NB4 (cell line): ENCODE data around the gene HFE.
"Not testable (repeated sequence)": the region's sequence is repeated elsewhere in the genome, so short reads cannot be mapped to it uniquely, and the experiment has no call there.

ENCODE experiments used
- DNase-seq: peaks from one replicate; pipeline ENCODE4 v3.0.0; 2010; ENCODE audit warnings: low read depth
- H3K4me3 ChIP-seq: one replicate; pipeline ENCODE4 v1.5.1; 2011; ENCODE audit warnings: mild to moderate bottlenecking, low read depth, low read length, moderate library complexity
- CTCF ChIP-seq: IDR thresholded peaks from one replicate; pipeline ENCODE4 v1.5.1; 2012; ENCODE audit warnings: low read depth, low read length
- MAX ChIP-seq: IDR thresholded peaks from 2 replicates; pipeline ENCODE4 v1.6.1; 2011; ENCODE audit warnings: low read depth, low read length
- MYC ChIP-seq: IDR thresholded peaks from 2 replicates; pipeline ENCODE4 v1.6.1; 2011; ENCODE audit warnings: low read depth, low read length
- POLR2A ChIP-seq: IDR thresholded peaks from 2 replicates; pipeline ENCODE4 v1.6.1; 2011; ENCODE audit warnings: mild to moderate bottlenecking; ENCODE audit not compliant: insufficient read length; ENCODE audit errors: extremely low read depth

The HFE gene

DNA sequence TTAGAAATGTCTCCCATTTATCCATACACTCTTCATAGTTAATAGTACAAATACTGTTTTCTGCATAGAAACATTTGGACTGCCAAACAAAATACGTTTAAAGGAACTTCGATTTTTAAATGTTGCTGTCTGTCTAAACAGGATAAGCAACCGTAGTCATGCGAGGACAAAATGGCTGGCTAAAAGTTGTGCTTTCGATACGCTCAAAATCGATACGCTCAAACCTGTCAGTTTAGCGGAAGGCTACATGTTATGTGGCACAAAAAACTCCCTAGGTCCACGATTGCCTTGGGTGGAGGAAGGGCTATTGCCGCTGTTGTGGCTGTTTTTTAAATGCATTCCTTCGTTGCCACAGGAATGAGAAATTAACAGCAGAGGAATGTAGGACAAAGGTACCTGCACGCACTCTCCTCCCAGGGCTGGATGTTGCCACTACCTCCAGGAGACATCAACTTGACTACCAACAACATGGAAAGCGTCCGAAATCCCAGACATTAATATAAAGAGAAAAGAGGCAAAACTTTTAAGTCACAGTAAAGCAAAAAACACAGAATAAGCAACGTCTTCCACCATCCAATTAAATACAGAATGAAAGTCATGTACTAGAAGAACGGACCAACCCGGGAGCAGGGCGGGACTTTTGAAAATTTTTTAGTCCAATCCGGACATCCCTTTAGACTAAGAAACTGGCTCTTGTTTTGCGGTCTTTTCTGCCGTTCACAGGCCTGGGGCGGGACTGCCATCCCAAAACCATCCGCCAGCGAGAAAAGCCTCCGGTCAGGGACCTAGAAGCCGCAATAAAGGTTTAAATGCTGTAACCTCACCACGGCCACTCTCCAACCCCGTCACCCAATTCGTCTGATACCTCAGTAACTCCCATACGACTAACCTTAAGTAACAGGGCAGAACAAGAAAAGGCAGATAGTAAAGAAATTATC, 32.2 kb upstream of the HFE start:
- peak overlapping the region; percentile 77 for H3K4me3 ChIP-seq
- TF ChIP-seq CTCF: no peak
- no peak; the same call in 1 of the 2 replicates for TF ChIP-seq MYC
- no peak; the same call in 1 of the 2 replicates for TF ChIP-seq MAX
- peak; percentile 82 for TF ChIP-seq POLR2A
- peak; percentile 97 for DNase-seq

GRCh38 chr6:26055719-26056582, 31.3 kb upstream of the HFE start:
- peak; percentile 96 for DNase-seq
- TF ChIP-seq POLR2A (peak; percentile 100), CTCF (no peak), MAX (peak; percentile 40), MYC (peak; percentile 85)
- H3K4me3 ChIP-seq: peak overlapping the region; percentile 77

DNA sequence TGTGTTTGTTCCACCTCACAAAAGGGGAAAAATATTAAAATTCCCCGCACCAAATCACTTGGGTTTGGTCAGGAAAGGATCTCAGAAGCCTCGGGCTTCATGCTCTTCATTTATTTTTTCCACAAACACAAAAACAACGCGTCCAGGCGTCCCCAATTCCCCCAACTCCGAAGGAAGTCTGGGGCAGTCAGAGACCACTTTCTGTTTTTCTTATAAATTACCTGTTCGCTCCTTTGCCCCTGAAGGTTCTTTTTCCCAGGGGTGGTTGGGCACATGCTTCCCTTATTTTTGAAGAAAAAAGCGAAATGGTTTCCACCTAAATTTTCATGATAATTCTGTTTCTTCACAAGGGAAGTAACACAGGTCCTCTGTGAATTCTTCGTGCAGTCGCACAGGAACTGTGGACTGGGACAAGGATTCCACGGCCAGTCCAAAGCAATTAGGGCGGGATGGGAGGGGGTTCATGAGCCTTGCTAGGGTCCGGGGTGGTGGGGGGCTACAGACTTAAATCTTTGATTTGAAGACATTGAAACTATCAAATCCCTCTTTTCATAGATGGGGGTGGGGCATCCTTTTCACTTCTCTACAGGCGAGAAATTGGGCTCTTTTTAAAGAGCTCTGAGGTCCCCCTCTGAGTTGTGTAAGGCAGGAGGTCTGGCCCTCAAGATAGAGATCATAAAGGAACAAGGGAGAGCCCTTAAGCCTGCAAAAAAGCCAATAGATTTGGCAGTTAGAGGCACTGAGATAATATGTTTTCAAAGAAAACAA, 30.5 kb upstream of the HFE start:
- TF ChIP-seq CTCF: no peak
- H3K4me3 ChIP-seq: peak overlapping the region; percentile 77
- DNase-seq: peak; percentile 77

DNA sequence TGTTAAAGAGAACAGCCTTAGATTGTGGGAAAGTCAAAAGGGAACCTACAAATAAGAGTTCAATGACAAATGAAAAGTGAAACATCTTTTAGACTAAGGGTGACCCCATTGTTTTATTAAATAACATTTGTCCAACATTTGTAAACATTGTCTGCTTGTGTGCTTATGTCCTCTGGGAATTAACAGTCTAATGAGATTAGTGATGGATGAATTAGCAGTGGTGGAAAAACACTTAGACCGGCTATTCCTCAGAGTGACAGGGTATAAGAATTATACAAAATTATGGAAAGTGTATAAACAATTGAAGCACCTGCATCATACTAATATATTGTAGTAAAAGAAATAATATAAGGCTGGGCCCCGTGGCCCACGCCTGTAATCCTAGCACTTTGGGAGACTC, 29.3 kb upstream of the HFE start:
- H3K4me3 ChIP-seq: no peak overlapping the region
- no peak for TF ChIP-seq POLR2A
- no peak for TF ChIP-seq CTCF
- no peak for TF ChIP-seq MAX
- TF ChIP-seq MYC: no peak
- DNase-seq: no peak

- not testable (repeated sequence) for DNase-seq, H3K4me3 ChIP-seq
Observed at GRCh38 chr6:26058477-26059033, 28.7 kb upstream of the HFE start.

DNA sequence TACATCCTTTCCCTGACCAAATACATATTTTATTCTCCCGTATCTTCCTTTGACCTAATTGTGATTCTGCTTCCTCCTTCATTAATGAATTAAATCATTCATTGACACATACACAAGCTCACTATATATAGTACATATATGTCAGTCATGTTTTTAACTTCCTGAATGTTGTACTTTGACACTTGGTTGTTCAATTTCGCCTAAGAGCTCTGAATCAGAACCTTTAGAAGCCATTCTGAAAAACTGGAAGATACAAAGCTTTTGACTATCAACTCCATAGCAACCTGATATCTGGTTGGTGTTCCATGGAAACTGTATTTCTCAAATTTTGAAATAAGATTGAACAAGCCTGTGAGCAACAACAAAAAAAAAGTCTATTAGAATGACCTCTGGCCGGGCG, 27.3 kb upstream of the HFE start:
- no peak overlapping the region for H3K4me3 ChIP-seq
- no peak for DNase-seq
- TF ChIP-seq POLR2A (no peak), CTCF (no peak), MYC (no peak), MAX (no peak)
